CD4-positive, alpha-beta T cell treated with Interleukin-17A for 4 hours (primary cell): Measurements from ENCODE around the gene TMEM260.
"Not testable (repeated sequence)": the region's sequence is repeated elsewhere in the genome, so short reads cannot be mapped to it uniquely, and the experiment has no call there.

ENCODE experiments used
- DNase-seq: peaks from one replicate; pipeline ENCODE4 v3.0.0-alpha.2; 2020; ENCODE audit warnings: mixed read lengths

Gene TMEM260

DNA sequence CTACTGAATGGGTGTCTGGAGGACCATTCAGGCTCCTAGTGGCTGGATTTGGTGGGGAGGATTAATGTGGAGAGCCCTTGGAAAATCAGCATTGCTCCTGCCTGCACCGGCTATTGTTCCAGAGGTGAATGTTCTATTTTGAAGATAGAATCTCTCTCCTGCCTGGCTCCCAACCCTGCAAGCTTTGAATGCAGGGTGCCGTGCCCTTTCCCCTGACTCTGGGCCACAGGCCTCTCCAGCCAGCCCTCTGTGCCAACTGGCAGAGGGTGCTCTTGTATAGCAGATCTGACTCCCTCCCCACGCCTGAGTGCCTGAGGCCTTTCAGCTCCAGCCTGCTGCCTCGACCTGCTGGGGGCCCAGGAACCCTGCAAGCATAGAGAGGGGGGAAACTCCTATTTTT is 106.8 kb downstream of the TMEM260 start:
- DNase-seq = no peak

DNA sequence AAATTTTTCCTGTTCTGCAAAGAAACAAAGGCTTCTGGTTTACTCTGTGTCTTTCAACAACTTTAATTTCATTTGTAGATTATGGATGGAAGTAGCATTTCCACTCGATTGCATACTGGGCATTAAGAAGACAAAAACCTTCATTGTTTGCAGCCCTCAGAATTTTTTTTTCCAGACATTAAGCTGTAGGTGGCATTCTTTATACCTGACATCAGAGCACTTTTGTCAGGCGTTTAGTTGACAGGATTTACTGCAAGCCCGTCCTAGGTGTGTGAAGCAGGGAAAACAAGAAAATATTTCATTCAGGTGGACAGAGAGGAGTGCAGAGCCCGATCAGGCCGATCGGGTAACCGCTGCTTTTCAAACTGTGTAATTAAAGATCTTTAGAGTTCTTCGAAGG is 107.5 kb downstream of the TMEM260 start:
- DNase-seq = no peak

DNA sequence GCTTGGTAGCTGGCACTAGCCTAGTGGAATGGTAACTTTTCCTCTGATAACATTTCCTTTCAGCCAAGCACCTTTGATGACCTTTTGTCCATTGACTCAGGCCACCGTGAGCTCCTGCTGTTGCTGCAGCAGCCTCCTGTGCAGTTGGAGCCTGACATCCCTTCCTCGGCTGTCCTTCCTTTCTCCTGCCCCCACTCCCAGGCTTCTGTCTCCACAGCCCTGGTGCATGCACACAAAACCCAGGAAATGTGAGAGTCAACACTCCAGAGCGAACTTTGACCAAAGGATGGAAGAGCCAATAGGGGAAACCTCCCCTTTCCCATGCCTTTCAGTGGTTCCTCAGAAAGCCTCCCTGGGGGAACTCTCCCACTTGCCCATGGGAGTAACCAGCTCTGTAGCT is 115.0 kb downstream of the TMEM260 start:
- no peak for DNase-seq

DNA sequence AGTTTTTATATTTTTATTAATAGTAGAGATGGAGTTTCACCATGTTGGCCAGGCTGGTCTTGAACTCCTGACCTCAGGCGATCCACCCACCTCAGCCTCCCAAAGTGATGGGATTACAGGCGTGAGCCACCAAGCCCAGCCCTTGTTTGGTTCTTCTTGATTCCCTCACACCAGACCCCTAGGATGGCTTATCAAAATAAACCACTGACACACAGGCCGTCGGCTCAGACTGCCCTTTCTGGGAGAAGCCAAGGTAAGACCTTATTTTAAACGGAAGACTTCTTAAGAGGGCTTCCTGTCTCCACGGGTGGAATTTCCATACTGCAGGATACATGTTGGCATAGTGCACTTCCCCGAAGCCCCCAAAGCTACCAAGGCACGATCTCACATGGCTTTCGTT is 115.6 kb downstream of the TMEM260 start:
- DNase-seq = not testable (repeated sequence)
